Fibroblast of villous mesenchyme (primary cell): ENCODE results near the gene NCKAP5. TPM values are rescaled to one million over a fixed set of nuclear protein-coding genes. Genes with fewer than 3 reads are reported as not detected.

Source experiments
- DNase-seq: peaks from one replicate; pipeline ENCODE4 v3.0.0-alpha.2; 2010; ENCODE audit warnings: low read depth
- H3K4me3 ChIP-seq: 2 replicates; pipeline ENCODE4 v1.5.1; 2011; ENCODE audit warnings: low read depth, mild to moderate bottlenecking, low read length
- CTCF ChIP-seq: IDR thresholded peaks from 2 replicates; pipeline ENCODE4 v1.5.1; 2012; ENCODE audit warnings: low read depth, mild to moderate bottlenecking, low read length; ENCODE audit not compliant: insufficient read depth
- total RNA-seq: library from RNA; depleted of rRNA; stranded (reverse); fragments of >200 nt; gene quantifications from 2 replicates; pipeline ENCODE4 v1.2.3, GENCODE V29; 2012

NCKAP5 gene
- total RNA-seq, 1 donor, result 47.9 TPM

GRCh38 chr2:133152801-133153200 lies 415.5 kb downstream of the NCKAP5 start:
- no peak for DNase-seq
- TF ChIP-seq CTCF, result no peak
- no peak overlapping the region for H3K4me3 ChIP-seq

GRCh38 chr2:133148187-133148586 lies 420.1 kb downstream of the NCKAP5 start:
- no peak overlapping the region for H3K4me3 ChIP-seq
- DNase-seq, result no peak
- TF ChIP-seq CTCF, result no peak

GRCh38 chr2:133146893-133147292 lies 421.4 kb downstream of the NCKAP5 start:
- TF ChIP-seq CTCF, result no peak
- no peak overlapping the region for H3K4me3 ChIP-seq
- DNase-seq, result peak; percentile 7

- H3K4me3 ChIP-seq, result no peak overlapping the region
- DNase-seq, result no peak
- TF ChIP-seq CTCF, result no peak
Observed at GRCh38 chr2:133143645-133144044, 424.6 kb downstream of the NCKAP5 start.

GRCh38 chr2:133142087-133142486 lies 426.2 kb downstream of the NCKAP5 start:
- DNase-seq, result no peak
- H3K4me3 ChIP-seq, result no peak overlapping the region
- no peak for TF ChIP-seq CTCF

- DNase-seq, result no peak
- TF ChIP-seq CTCF, result no peak
- H3K4me3 ChIP-seq, result no peak overlapping the region
Observed at GRCh38 chr2:133140620-133141019, 427.6 kb downstream of the NCKAP5 start.

GRCh38 chr2:133139847-133140533 lies 428.3 kb downstream of the NCKAP5 start:
- no peak for DNase-seq
- H3K4me3 ChIP-seq, result no peak overlapping the region
- no peak for TF ChIP-seq CTCF
